HepG2 (cell line): ENCODE data around the gene TSG101. TPM values are rescaled to one million over a fixed set of nuclear protein-coding genes. Genes with fewer than 3 reads are reported as not detected.

ENCODE experiments used
- AKAP8 ChIP-seq: sonication (generic); formaldehyde crosslinking; IDR thresholded peaks from 2 replicates; pipeline ENCODE4 v1.5.1; 2020; ENCODE audit warnings: mild to moderate bottlenecking, missing genetic modification reagents
- ARNT ChIP-seq: fragments of 450-650 bp; IDR thresholded peaks from 2 replicates; pipeline ENCODE4 v1.6.1; 2017
- FOXJ3 ChIP-seq: sonication (generic); formaldehyde crosslinking; IDR thresholded peaks from 2 replicates; pipeline ENCODE4 v1.4.0; 2020; ENCODE audit warnings: missing genetic modification reagents, mild to moderate bottlenecking, borderline replicate concordance
- HDAC2 ChIP-seq: sonication (generic); formaldehyde crosslinking; IDR thresholded peaks from 2 replicates; pipeline ENCODE4 v1.4.0; 2020; ENCODE audit warnings: missing genetic modification reagents
- HOXD1 ChIP-seq: sonication (generic); formaldehyde crosslinking; IDR thresholded peaks from 2 replicates; pipeline ENCODE4 v1.5.0; 2020; ENCODE audit warnings: missing genetic modification reagents
- ISL2 ChIP-seq: sonication (generic); formaldehyde crosslinking; IDR thresholded peaks from 2 replicates; pipeline ENCODE4 v1.5.0; 2020; ENCODE audit warnings: missing genetic modification reagents
- JUNB ChIP-seq: sonication (generic); formaldehyde crosslinking; IDR thresholded peaks from 2 replicates; pipeline ENCODE4 v1.8.0; 2022; ENCODE audit warnings: missing genetic modification reagents, mild to moderate bottlenecking, borderline replicate concordance
- KDM3A ChIP-seq: IDR thresholded peaks from 2 replicates; pipeline ENCODE4 v1.6.1; 2018; ENCODE audit warnings: low read depth, missing compliant biosample characterization
- RBFOX2 ChIP-seq: fragments of 200-400 bp; formaldehyde crosslinking; IDR thresholded peaks from 2 replicates; pipeline ENCODE4 v1.6.1; 2017; ENCODE audit warnings: low read depth, mild to moderate bottlenecking, low read length
- RCOR2 ChIP-seq: IDR thresholded peaks from 2 replicates; pipeline ENCODE4 v1.6.1; 2016; ENCODE audit warnings: missing biosample characterization, missing genetic modification reagents
- RFX3 ChIP-seq: IDR thresholded peaks from 2 replicates; pipeline ENCODE4 v1.6.1; 2016; ENCODE audit warnings: missing biosample characterization, missing genetic modification reagents
- SCMH1 ChIP-seq: sonication (generic); formaldehyde crosslinking; IDR thresholded peaks from 2 replicates; pipeline ENCODE4 v1.9.0; 2021; ENCODE audit warnings: missing genetic modification reagents, mild to moderate bottlenecking, borderline replicate concordance
- SIN3A ChIP-seq: IDR thresholded peaks from 2 replicates; pipeline ENCODE4 v1.6.1; 2011; ENCODE audit warnings: low read depth, mild to moderate bottlenecking, control low read depth, low read length, borderline replicate concordance
- SMARCC2 ChIP-seq: fragments of 450-650 bp; IDR thresholded peaks from 2 replicates; pipeline ENCODE4 v1.6.1; 2017; ENCODE audit warnings: antibody characterized with exemption, mild to moderate bottlenecking
- TAF15 ChIP-seq: fragments of 200-400 bp; formaldehyde crosslinking; IDR thresholded peaks from one replicate; pipeline ENCODE4 v1.6.1; 2018; ENCODE audit warnings: mild to moderate bottlenecking, low read depth, low read length; ENCODE audit not compliant: poor library complexity, severe bottlenecking
- TBX2 ChIP-seq: sonication (generic); formaldehyde crosslinking; IDR thresholded peaks from 2 replicates; pipeline ENCODE4 v1.5.0; 2020; ENCODE audit warnings: missing genetic modification reagents, mild to moderate bottlenecking, borderline replicate concordance
- THYN1 ChIP-seq: sonication (generic); formaldehyde crosslinking; IDR thresholded peaks from 2 replicates; pipeline ENCODE4 v1.8.1; 2023; ENCODE audit warnings: low read depth, mild to moderate bottlenecking, moderate library complexity, missing genetic modification reagents, borderline replicate concordance
- ZNF296 ChIP-seq: sonication (generic); formaldehyde crosslinking; conservative IDR thresholded peaks from 2 replicates; pipeline ENCODE4 v1.5.0; 2020; ENCODE audit warnings: mild to moderate bottlenecking, missing genetic modification reagents
- ZNF3 ChIP-seq: IDR thresholded peaks from 2 replicates; pipeline ENCODE4 v1.7.0; 2017; ENCODE audit warnings: inconsistent platforms
- ZNF326 ChIP-seq: sonication (generic); formaldehyde crosslinking; IDR thresholded peaks from 2 replicates; pipeline ENCODE4 v1.4.0; 2020; ENCODE audit warnings: missing genetic modification reagents, borderline replicate concordance
- ZNF335 ChIP-seq: sonication (generic); formaldehyde crosslinking; IDR thresholded peaks from 2 replicates; pipeline ENCODE4 v1.4.0; 2020; ENCODE audit warnings: missing genetic modification reagents
- ZNF589 ChIP-seq: sonication (generic); formaldehyde crosslinking; conservative IDR thresholded peaks from 2 replicates; pipeline ENCODE4 v1.8.0; 2022; ENCODE audit warnings: mild to moderate bottlenecking, moderate library complexity, missing genetic modification reagents
- ZNF709 ChIP-seq: sonication (generic); formaldehyde crosslinking; IDR thresholded peaks from 2 replicates; pipeline ENCODE4 v1.5.0; 2020; ENCODE audit warnings: mild to moderate bottlenecking, missing genetic modification reagents
- polyA plus RNA-seq, 8 experiments: library from polyadenylated mRNA; depleted of rRNA in 3 of 8; stranded (reverse) in 7 of 8; unstranded in 1 of 8; fragments of >200 nt; fragmentation: Illumina TruSeq in 4 of 8; extraction: Trizol in 4 of 8; gene quantifications; 2 replicates each; pipeline versions ENCODE4 v1.2.1 to v1.2.3, GENCODE V29; 2011 to 2016; ENCODE audit warnings: low read depth in 4 of 8, missing spikeins in 1 of 8, mixed read lengths in 1 of 8; ENCODE audit not compliant: insufficient read depth in 1 of 8
- total RNA-seq, 5 experiments: library from RNA; depleted of rRNA; stranded (reverse); fragments of >200 nt; fragmentation: Illumina TruSeq; extraction: Trizol; gene quantifications; 2 replicates each; pipeline ENCODE4 v1.2.3, GENCODE V29; 2016; ENCODE audit warnings: low read depth in 1 of 5
- TF ChIP-seq, protein P1 (sequence below): fragments of 450-650 bp; IDR thresholded peaks from 2 replicates; pipeline ENCODE4 v1.6.1; 2017; ENCODE audit warnings: mild to moderate bottlenecking

TSG101 gene
- total and polyA plus RNA-seq, 2 of the 13 experiments (the other 11 are each of a cell fraction or from before 2014, with no cell fraction given), result 69.3 to 206 TPM

DNA sequence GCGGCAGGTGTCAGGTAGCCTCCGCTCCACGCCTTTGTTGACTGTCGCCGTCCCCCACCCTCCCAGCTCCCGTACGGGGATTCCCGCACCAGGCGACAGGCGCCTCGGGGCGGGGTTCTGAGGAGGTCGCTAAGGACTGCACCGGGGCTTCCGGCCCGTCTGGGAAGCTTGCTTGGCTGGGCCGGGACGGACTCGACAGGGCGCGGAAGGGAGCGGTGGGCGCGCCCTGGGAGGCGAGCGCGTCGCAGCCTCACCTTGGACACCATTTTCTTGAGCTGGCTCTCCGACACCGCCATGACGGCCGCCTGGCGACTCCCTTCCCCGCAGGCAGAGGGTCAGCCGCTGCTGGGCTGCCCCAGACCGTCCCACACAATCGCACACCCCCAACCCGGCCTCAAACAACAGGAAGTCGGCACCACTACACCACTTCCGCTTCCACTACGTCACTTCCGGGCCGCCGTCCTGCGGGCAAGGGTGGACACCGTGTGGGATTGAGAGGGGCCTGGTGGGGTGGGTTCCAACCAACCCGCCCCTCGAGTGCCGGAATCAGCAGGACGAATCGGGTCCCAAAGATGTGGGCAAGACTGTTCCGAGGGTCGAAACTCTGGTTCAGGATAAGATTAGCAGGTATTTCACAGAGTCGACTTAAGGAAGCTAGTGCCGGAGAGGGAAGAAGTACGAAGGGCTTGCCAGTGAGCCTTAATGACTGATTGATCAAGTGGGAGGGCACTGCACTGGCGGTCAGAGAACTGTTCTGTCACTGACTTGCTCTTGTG, at the start of gene TSG101 (continued):
- TF ChIP-seq ISL2 (CRISPR knock-in tag), result peak; percentile 64; the same call in 1 of the 2 replicates
- TF ChIP-seq ZNF589 (CRISPR knock-in tag), result peak; percentile 76; the same call in 1 of the 2 replicates
- 0 out of 2 replicates have a peak, but pooled peaks have one; percentile 49 for TF ChIP-seq ZNF709 (CRISPR knock-in tag)
- peak; percentile 87 for TF ChIP-seq KDM3A (CRISPR knock-in tag)
- TF ChIP-seq THYN1, result no peak
- TF ChIP-seq, protein P1, sequence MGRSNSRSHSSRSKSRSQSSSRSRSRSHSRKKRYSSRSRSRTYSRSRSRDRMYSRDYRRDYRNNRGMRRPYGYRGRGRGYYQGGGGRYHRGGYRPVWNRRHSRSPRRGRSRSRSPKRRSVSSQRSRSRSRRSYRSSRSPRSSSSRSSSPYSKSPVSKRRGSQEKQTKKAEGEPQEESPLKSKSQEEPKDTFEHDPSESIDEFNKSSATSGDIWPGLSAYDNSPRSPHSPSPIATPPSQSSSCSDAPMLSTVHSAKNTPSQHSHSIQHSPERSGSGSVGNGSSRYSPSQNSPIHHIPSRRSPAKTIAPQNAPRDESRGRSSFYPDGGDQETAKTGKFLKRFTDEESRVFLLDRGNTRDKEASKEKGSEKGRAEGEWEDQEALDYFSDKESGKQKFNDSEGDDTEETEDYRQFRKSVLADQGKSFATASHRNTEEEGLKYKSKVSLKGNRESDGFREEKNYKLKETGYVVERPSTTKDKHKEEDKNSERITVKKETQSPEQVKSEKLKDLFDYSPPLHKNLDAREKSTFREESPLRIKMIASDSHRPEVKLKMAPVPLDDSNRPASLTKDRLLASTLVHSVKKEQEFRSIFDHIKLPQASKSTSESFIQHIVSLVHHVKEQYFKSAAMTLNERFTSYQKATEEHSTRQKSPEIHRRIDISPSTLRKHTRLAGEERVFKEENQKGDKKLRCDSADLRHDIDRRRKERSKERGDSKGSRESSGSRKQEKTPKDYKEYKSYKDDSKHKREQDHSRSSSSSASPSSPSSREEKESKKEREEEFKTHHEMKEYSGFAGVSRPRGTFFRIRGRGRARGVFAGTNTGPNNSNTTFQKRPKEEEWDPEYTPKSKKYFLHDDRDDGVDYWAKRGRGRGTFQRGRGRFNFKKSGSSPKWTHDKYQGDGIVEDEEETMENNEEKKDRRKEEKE, result no peak
- peak; percentile 71; the same call in 1 of the 2 replicates for TF ChIP-seq ZNF335 (CRISPR knock-in tag)
- peak; percentile 88 for TF ChIP-seq SIN3A
- TF ChIP-seq HOXD1 (CRISPR knock-in tag), result 0 out of 2 replicates have a peak, but pooled peaks have one; percentile 11
- TF ChIP-seq ZNF3, result no peak
- TF ChIP-seq SCMH1, result no peak
- TF ChIP-seq HDAC2 (CRISPR knock-in tag), result peak; percentile 70
- TF ChIP-seq RFX3 (CRISPR knock-in tag), result peak; percentile 37; the same call in 1 of the 2 replicates
- peak; percentile 99 for TF ChIP-seq RBFOX2
- TF ChIP-seq ZNF326, result no peak
- no peak; the same call in 1 of the 2 replicates for TF ChIP-seq ZNF296 (CRISPR knock-in tag)
- TF ChIP-seq TBX2, result peak; percentile 87
- peak; percentile 69; the same call in 1 of the 2 replicates for TF ChIP-seq AKAP8
- TF ChIP-seq RCOR2 (CRISPR knock-in tag), result no peak; the same call in 1 of the 2 replicates
- peak; percentile 80; the same call in 1 of the 2 replicates for TF ChIP-seq FOXJ3 (CRISPR knock-in tag)
- TF ChIP-seq JUNB (CRISPR knock-in tag), result no peak
- no peak for TF ChIP-seq TAF15
- TF ChIP-seq ARNT, result no peak
- no peak for TF ChIP-seq SMARCC2
